ENCODE measurements around the gene TRIP12. TPM values are rescaled to one million over a fixed set of nuclear protein-coding genes. Genes with fewer than 3 reads are reported as not detected.

TRIP12 gene
- total RNA-seq, 4 donors from 2014 or later = 156 to 182 (median 168) TPM

DNA sequence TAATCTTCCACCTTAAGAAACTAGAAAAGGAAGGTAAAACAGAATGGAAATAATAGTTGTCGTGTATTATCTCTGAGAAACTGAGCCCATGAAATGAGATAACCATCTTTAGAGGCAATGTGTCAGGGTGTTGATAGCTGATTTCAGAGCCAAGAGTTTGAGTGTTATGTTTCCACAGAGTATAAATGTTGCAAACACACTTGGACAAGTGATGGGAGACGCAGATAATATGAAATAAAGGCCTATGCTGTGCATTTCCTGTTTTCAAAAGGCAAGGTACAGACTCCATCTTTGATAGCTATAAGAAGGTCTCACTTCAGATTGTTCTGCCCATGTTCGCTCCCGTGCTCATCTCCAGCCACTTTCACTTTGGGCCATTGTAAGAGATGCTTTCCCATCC lies 181.5 kb downstream of the TRIP12 start:
- Histone ChIP-seq H3K27ac (replicated peaks in 1 of 4) (no peak overlapping the region), H3K9me3 (peaks cover 0 to 27% (median 14%) of the 10 kb centered on the region in 4 donors), H3K4me1 (no peaks in the 10 kb centered on the region), H3K36me3 (no peaks in the 10 kb centered on the region), H3K4me3 (no peak overlapping the region), H3K27me3 (peaks cover 0 to 4% (median 0%) of the 10 kb centered on the region in 4 donors)
- intact Hi-C loops (cut with DNase I) = no loop called here
- DNase-seq (ENCODE audit: extremely low spot score) = no peak
- 80% methylated on average over 4 of the region's 4 CpGs for WGBS
- TF ChIP-seq EP300 (IDR thresholded peaks at IDR 0.05) (no peak), POLR2AphosphoS5 (IDR thresholded peaks at IDR 0.05) (no peak), POLR2A (IDR thresholded peaks at IDR 0.05; ENCODE audit: low read depth) (no peak)
- TF ChIP-seq, protein P1, sequence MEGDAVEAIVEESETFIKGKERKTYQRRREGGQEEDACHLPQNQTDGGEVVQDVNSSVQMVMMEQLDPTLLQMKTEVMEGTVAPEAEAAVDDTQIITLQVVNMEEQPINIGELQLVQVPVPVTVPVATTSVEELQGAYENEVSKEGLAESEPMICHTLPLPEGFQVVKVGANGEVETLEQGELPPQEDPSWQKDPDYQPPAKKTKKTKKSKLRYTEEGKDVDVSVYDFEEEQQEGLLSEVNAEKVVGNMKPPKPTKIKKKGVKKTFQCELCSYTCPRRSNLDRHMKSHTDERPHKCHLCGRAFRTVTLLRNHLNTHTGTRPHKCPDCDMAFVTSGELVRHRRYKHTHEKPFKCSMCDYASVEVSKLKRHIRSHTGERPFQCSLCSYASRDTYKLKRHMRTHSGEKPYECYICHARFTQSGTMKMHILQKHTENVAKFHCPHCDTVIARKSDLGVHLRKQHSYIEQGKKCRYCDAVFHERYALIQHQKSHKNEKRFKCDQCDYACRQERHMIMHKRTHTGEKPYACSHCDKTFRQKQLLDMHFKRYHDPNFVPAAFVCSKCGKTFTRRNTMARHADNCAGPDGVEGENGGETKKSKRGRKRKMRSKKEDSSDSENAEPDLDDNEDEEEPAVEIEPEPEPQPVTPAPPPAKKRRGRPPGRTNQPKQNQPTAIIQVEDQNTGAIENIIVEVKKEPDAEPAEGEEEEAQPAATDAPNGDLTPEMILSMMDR (IDR thresholded peaks at IDR 0.05) = no peak

DNA sequence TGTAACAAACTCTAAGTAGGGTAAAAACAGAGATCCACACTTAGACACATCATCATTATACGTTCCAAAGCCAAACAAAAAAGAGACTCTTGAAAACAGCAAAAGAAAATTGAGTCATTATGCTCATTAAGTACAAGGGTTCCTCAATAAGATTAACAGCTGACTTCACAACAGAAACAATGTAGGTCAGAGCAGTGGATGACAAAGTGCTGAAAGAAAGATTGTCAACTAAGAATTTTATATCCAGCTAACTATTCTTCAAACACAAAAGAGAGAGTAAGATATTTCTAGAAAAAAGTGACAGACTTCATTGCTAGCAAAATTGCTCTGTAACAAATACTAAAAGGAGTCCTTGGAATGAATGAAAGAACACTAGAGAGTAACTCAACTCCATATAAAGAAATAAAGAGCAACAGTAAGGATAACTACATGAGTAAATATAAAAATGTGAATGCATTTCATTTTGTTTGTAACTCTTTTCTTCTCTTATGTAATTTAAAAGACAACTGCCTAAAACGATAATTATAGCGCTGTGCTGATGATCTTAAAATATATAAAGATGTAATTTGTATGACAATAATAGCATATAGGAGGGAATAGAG lies 183.7 kb downstream of the TRIP12 start:
- TF ChIP-seq EP300 (IDR thresholded peaks at IDR 0.05) (no peak), POLR2AphosphoS5 (IDR thresholded peaks at IDR 0.05) (no peak), POLR2A (IDR thresholded peaks at IDR 0.05; ENCODE audit: low read depth) (no peak)
- TF ChIP-seq, protein P1 (IDR thresholded peaks at IDR 0.05) = no peak
- intact Hi-C loops (cut with DNase I) = no loop called here
- H3K27ac ChIP-seq (replicated peaks in 1 of 4) = no peak overlapping the region
- H3K27me3 ChIP-seq = no peaks in the 10 kb centered on the region
- H3K4me1 ChIP-seq = no peaks in the 10 kb centered on the region
- no peaks in the 10 kb centered on the region for H3K36me3 ChIP-seq
- peaks cover 0 to 27% (median 14%) of the 10 kb centered on the region in 4 donors for H3K9me3 ChIP-seq
- no peak for DNase-seq (ENCODE audit: extremely low spot score)
- 88% methylated on average over 3 of the region's 3 CpGs for WGBS
- H3K4me3 ChIP-seq = no peak overlapping the region

DNA sequence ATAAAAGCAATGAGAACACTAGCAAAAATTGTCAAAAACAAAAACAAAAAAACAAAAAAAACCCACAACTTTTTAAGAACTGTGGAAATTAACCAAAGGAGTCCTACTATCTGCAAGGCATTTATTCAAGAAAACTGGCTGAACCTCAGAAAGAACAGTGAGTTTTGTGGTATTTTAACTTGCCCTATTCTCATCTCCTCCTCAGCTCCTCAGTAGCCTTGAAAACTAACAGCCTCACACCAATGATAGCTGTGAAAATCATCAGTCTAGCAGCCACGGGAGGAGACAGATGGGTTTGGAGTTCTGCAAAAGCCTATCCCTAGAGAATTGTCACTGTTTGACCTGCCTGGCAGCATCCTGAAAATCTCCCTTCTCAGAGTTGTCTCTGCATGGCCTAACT lies 187.4 kb downstream of the TRIP12 start:
- DNase-seq (ENCODE audit: extremely low spot score) = no peak
- H3K27ac ChIP-seq (replicated peaks in 1 of 4) = no peak overlapping the region
- 42% methylated on average over 1 of the region's 1 CpG for whole genome bisulfite sequencing
- no peak for TF ChIP-seq POLR2A (IDR thresholded peaks at IDR 0.05; ENCODE audit: low read depth)
- no peak for TF ChIP-seq EP300 (IDR thresholded peaks at IDR 0.05)
- TF ChIP-seq POLR2AphosphoS5 (IDR thresholded peaks at IDR 0.05) = no peak
- TF ChIP-seq, protein P1 (IDR thresholded peaks at IDR 0.05) = no peak
- no peaks in the 10 kb centered on the region for H3K4me1 ChIP-seq
- H3K36me3 ChIP-seq = no peaks in the 10 kb centered on the region
- no peak overlapping the region for H3K4me3 ChIP-seq
- H3K9me3 ChIP-seq = peaks cover 0 to 26% (median 14%) of the 10 kb centered on the region in 4 donors
- H3K27me3 ChIP-seq = no peaks in the 10 kb centered on the region
- intact Hi-C loops (cut with DNase I) = no loop called here

DNA sequence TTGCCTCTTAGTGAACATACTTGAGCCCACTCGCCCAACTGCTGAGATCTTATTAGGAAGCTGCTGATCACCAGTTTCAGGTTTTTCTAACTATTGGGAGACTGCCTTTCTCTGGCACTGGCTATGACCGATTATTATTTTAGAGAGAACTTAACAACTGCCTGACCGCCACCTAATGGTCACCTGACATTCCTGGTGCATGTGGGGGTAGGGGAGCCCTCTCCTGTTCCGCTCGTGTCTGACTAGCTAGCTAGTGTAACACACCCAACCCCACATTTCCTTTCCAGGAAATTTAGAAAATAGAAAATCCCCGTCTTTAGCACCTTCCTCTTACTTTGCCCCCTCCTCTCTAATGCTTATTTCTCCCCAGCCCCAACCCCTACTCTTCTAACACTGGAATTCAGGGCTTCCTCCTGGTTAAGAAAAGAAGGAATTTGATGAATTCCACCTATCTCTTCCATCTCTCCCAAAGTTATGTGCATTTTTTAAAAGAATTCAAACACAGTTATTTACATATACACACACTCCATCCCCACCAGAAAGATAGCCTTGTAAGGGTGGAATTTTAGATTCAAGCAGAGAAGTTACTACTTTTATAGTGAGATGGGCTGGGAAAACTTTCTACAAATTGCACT lies 188.1 kb downstream of the TRIP12 start:
- peaks cover 0 to 22% (median 11%) of the 10 kb centered on the region in 4 donors for H3K9me3 ChIP-seq
- intact Hi-C loops (cut with DNase I) = no loop called here
- H3K27me3 ChIP-seq = no peaks in the 10 kb centered on the region
- 86% methylated on average over 6 of the region's 6 CpGs for WGBS
- H3K27ac ChIP-seq (replicated peaks in 1 of 4) = no peak overlapping the region
- H3K36me3 ChIP-seq = no peaks in the 10 kb centered on the region
- DNase-seq (ENCODE audit: extremely low spot score) = no peak
- H3K4me3 ChIP-seq = no peak overlapping the region
- no peaks in the 10 kb centered on the region for H3K4me1 ChIP-seq
- no peak for TF ChIP-seq POLR2A (IDR thresholded peaks at IDR 0.05; ENCODE audit: low read depth)
- TF ChIP-seq, protein P1 (IDR thresholded peaks at IDR 0.05) = no peak
- no peak for TF ChIP-seq EP300 (IDR thresholded peaks at IDR 0.05)
- no peak for TF ChIP-seq POLR2AphosphoS5 (IDR thresholded peaks at IDR 0.05)

All from esophagus muscularis mucosa (tissue), 4 donors.